Measurements from ENCODE around the gene B4GALT5. TPM values are rescaled to one million over a fixed set of nuclear protein-coding genes. Genes with fewer than 3 reads are reported as not detected.

Gene B4GALT5
- polyA plus RNA-seq, 1 of the 3 experiments (the other 2 are of a cell fraction) = 35.1 TPM

GRCh38 chr20:49592120-49592519 is 121.6 kb downstream of the B4GALT5 start:
- TF ChIP-seq CHD2 (IDR thresholded peaks at IDR 0.05; ENCODE audit: low read length, partially characterized antibody) (no peak), MXI1 (IDR thresholded peaks at IDR 0.05; ENCODE audit: low read depth, low read length) (no peak), FOSL2 (IDR thresholded peaks at IDR 0.05; ENCODE audit: borderline replicate concordance, low read depth) (no peak), RAD21 (IDR thresholded peaks at IDR 0.05; ENCODE audit: low read length) (no peak), SMC3 (IDR thresholded peaks at IDR 0.05; ENCODE audit: low read depth, low read length) (no peak), POLR2AphosphoS5 (IDR thresholded peaks at IDR 0.05; ENCODE audit: low read depth, low read length) (no peak), JUND (IDR thresholded peaks at IDR 0.05) (no peak), MEF2A (IDR thresholded peaks at IDR 0.05; ENCODE audit: borderline replicate concordance, low read depth) (no peak), GABPA (IDR thresholded peaks at IDR 0.05; ENCODE audit: low read depth) (no peak)
- Histone ChIP-seq H3K9me2 (no peaks in the 10 kb centered on the region), H3K27ac (ENCODE audit: low read depth in 2 of 2, low read length in 1 of 2) (no peak overlapping the region), H3K9me3 (no peaks in the 10 kb centered on the region), H3K4me3 (ENCODE audit: low read depth in 2 of 2, low read length in 1 of 2) (no peak overlapping the region), H3K27me3 (ENCODE audit: insufficient read depth) (no peaks in the 10 kb centered on the region), H3K9ac (no peak overlapping the region), H3K36me3 (replicated peaks in 1 of 2; ENCODE audit: control insufficient read depth in 1 of 2, insufficient read depth in 2 of 2, low read length in 1 of 2) (no peaks in the 10 kb centered on the region), H3K4me2 (no peak overlapping the region), H3F3A (replicated peaks; ENCODE audit: insufficient read depth) (peaks cover 2% of the 10 kb centered on the region), H2AFZ (ENCODE audit: low read depth) (no peak overlapping the region), H3K79me2 (ENCODE audit: insufficient read depth) (no peaks in the 10 kb centered on the region), H3K4me1 (ENCODE audit: control insufficient read depth in 1 of 2, insufficient read depth in 2 of 2, low read depth in 1 of 2, low read length in 1 of 2) (peaks cover 0 to 5% of the 10 kb centered on the region in 2 experiments; a peak in 2 of 4 replicates), H4K20me1 (ENCODE audit: insufficient read depth) (no peaks in the 10 kb centered on the region)
- ChIA-PET CTCF (interaction anchor here (0.7 to 1.1 kb wide), 2 partner anchors 16 to 83 kb away, joined by 3 to 6 read pairs; no protein-coding TSS in a partner anchor), POLR2A (no interaction called here)
- no peak for DNase-seq

- ChIA-PET CTCF (interaction anchor here (0.7 to 3.2 kb wide), 3 partner anchors 17 to 83 kb away, joined by 3 to 18 read pairs (median 6); no protein-coding TSS in a partner anchor), POLR2A (no interaction called here)
- Histone ChIP-seq H3F3A (replicated peaks; ENCODE audit: insufficient read depth) (peaks cover 4% of the 10 kb centered on the region), H3K9me2 (no peaks in the 10 kb centered on the region), H3K4me2 (no peak overlapping the region), H3K79me2 (ENCODE audit: insufficient read depth) (no peaks in the 10 kb centered on the region), H3K9me3 (no peaks in the 10 kb centered on the region), H3K4me1 (ENCODE audit: control insufficient read depth in 1 of 2, insufficient read depth in 2 of 2, low read depth in 1 of 2, low read length in 1 of 2) (peaks cover 0 to 4% of the 10 kb centered on the region in 2 experiments; a peak in 2 of 4 replicates), H3K36me3 (replicated peaks in 1 of 2; ENCODE audit: control insufficient read depth in 1 of 2, insufficient read depth in 2 of 2, low read length in 1 of 2) (no peaks in the 10 kb centered on the region), H3K9ac (no peak overlapping the region), H4K20me1 (ENCODE audit: insufficient read depth) (no peaks in the 10 kb centered on the region), H2AFZ (ENCODE audit: low read depth) (no peak overlapping the region), H3K27me3 (ENCODE audit: insufficient read depth) (no peaks in the 10 kb centered on the region), H3K4me3 (ENCODE audit: low read depth in 2 of 2, low read length in 1 of 2) (no peak overlapping the region), H3K27ac (ENCODE audit: low read depth in 2 of 2, low read length in 1 of 2) (no peak overlapping the region)
- WGBS (ENCODE audit: low lambda C conversion rate) = 73% methylated on average over 4 of the region's 4 CpGs
- TF ChIP-seq NRF1 (IDR thresholded peaks at IDR 0.05; ENCODE audit: low read depth, low read length) = no peak
- TF ChIP-seq TCF12 (IDR thresholded peaks at IDR 0.05) = no peak
- TF ChIP-seq USF2 (IDR thresholded peaks at IDR 0.05; ENCODE audit: borderline replicate concordance, low read depth, low read length) = no peak
- no peak for TF ChIP-seq EP300 (IDR thresholded peaks at IDR 0.05; ENCODE audit: borderline replicate concordance in 1 of 2, low read depth in 1 of 2, low read length in 1 of 2)
- TF ChIP-seq TAF1 (IDR thresholded peaks at IDR 0.05; ENCODE audit: borderline replicate concordance, low read depth, low read length) = no peak
- no peak for TF ChIP-seq GATA2 (CRISPR knock-in tag; IDR thresholded peaks at IDR 0.05)
- TF ChIP-seq SIN3A (IDR thresholded peaks at IDR 0.05; ENCODE audit: borderline replicate concordance, low read depth, low read length) = no peak
- no peak for DNase-seq
Measured at GRCh38 chr20:49591217-49591865, 122.3 kb downstream of the B4GALT5 start.

Data from SK-N-SH (cell line).